Activated CD8-positive, alpha-beta memory T cell treated with anti-CD3 and anti-CD28 coated beads, Interleukin-2, amount 50 U/mL, for 24 hours (primary cell): Measurements from ENCODE around the gene HERC6.
A peak's percentile ranks its signal among the peaks of the same experiment; 100 is the strongest.
"Not testable (repeated sequence)": the region's sequence is repeated elsewhere in the genome, so short reads cannot be mapped to it uniquely, and the experiment has no call there.

ENCODE experiments used
- DNase-seq: peaks from one replicate; pipeline ENCODE4 v3.0.0-alpha.2; 2020; ENCODE audit errors: extremely low read depth

The HERC6 gene

DNA sequence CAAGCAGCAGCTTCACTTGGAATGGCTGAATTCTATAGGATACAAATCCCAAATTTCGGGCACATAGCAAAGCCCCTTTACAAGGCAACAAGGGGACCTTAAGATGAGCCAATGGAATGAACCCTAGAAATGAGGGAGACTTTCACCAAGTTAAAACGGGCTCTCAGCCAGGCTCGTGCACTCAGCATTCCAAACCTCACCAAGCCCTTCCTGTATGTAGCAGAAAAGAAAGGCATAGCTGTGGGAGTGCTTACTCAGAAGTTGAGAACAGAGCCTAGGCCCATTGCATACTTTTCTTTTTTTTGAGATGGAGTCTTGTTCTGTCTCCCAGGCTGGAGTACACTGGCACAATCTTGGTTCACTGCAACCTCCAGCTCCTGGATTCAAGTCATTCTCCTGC, 67.5 kb downstream of the HERC6 start:
- DNase-seq, result no peak

DNA sequence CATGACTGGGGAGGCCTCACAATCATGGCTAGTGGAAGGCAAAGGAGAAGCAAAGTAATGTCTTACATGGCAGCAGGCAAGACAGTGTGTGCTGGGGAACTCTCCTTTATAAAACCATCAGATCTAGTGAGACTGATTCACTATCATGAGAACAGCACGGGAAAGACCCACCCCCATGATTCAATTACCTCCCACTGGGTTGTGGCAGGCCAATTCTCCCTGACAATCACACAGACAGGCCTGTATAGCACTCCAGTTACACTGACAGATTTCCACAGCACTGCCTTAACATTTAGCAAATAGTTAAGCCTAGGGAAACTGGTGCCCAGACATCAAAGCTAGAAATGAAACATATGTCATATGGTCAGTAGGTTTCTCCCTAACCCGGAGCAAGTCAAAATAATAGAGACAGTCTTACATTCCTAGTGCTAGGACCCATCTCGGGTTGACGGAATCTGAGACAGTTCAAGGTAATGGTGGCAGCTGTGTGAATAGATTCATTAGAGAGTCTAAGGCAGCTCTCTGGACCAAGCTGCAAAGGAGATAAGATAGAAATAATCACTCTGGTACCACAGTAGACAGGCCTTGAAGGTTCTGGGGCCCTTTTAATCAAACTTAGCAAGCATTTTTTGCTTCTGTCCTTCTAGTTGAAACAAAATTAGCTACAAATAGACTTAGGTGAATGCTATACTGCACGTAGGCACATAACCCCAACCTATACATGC, 68.9 kb downstream of the HERC6 start:
- no peak for DNase-seq

DNA sequence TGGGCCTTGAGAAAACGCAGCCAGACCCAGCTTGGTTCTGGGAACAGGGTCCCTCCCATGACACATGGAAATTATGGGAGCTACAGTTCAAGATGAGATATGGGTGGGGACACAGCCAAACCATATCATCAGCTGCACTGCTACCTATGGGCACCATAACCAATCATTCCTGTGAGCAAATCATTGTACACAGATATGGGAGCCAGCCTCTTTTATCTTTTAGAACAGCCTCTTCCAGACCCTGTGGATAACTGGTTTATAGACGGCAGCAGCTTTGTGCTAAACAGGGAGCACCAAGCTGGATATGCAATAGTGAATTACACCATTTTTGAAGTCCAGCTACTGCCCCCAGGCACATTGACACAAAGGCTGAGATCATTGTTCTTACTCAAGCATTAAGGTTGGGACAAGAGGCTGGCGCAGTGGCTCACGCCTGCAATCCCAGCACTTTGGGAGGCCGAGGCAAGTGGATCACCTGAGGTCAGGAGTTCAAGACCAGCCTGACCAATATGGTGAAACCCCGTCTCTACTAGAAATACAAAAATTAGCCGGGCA, 69.6 kb downstream of the HERC6 start:
- DNase-seq, result not testable (repeated sequence)

DNA sequence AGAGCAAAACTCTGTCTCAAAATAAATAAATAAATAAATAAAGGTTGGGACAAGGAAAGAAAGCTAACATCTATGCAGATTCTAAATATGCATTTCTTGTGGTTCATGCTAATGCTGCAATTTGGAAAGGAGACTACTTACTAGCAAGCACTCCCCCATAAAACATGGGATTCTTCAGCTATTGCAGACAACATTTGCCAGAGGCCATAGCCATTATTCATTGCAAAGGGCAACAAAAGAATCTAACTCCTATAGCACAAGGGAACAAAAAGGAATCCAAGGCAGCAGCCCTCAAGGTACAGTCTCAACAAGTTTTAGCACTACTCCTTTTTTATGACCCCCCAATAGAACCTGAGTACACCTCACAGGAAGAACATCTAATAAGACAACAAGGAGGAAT, 70.2 kb downstream of the HERC6 start:
- DNase-seq, result no peak

DNA sequence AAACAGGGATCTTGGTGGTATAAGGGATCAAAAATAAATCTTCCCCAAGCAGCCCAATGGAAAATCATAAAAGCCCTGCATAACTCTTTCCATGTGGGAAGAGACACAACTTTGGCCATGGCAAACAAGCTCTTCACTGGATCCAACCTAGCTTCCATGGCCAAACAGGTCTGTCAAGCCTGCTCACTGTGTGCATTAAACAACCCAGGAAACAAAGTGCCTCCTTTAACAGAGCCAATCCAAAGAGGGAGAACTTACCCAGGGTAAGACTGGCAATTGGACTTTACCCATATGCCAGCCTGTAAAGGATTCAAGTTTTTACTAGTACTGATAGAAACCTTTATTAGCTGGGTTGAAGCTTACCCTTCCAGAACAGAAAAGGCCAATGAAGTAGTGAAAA, 70.6 kb downstream of the HERC6 start:
- DNase-seq, result no peak

DNA sequence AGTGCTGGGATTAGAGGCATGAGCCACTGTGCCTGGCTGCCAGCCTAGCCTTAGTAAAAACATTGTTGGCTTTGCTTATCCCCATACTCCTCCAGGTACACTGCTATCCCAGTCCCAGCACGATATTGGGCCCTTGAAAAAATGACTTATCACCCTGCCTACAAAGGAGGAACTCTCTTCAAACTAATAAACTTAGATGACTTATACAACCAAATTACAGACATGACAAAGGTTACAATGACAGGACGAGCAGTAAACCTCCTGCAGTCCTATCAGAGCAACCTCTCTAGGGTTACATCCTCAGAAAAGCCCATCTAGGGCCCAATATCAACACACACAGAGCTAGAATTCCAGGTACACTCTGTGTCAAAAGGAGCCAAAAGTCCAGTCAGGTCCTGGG, 72.6 kb downstream of the HERC6 start:
- DNase-seq, result no peak

DNA sequence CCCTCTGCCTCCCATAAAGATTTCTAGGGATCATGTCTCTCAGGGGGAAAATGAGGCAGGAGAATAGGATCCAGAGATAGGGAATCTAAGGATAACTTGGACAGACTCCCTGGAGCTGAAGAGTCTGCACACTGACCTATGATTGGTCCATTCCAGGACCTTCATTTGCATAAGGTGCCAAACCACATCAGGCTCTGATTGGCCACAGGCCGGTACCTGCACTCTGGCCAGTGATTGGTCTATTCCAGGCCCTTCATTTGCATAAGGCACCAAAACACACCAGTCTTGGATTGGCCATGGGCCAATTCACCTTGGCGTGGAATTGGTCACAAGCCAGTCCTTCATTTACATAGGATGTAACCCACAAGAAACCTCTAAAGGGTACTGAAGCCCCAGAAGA, 74.3 kb downstream of the HERC6 start:
- no peak for DNase-seq

DNA sequence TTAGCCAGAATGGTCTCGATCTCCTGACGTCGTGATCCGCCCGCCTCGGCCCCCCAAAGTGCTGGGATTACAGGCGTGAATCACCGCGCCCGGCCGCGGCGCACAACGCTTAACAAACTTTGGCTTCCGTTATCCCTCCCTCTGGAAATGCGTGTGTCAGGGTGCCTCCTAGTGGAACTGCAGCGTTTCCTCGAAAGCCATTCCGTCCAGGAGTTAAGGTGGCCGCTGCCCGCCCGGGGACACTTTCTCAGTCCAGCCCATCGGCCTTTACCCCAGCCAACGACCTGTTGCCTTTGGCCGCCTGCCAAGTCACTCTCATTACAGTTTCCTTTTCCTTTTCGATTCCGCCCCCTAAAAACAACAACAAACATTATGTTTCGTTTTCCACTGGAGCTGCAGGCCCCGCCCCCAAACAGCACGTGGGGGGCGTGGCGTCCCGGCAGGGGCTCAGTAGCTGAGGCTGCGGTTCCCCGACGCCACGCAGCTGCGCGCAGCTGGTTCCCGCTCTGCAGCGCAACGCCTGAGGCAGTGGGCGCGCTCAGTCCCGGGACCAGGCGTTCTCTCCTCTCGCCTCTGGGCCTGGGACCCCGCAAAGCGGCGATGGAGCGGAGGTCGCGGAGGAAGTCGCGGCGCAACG, 78.1 kb downstream of the HERC6 start, which contains the start of gene HERC5:
Gene HERC5, plus strand, starts transcription at position 450 of the 637 bp plus-strand sequence. Its CDS starts 151 bp downstream, at position 601.
- DNase-seq, result peak; percentile 67

DNA sequence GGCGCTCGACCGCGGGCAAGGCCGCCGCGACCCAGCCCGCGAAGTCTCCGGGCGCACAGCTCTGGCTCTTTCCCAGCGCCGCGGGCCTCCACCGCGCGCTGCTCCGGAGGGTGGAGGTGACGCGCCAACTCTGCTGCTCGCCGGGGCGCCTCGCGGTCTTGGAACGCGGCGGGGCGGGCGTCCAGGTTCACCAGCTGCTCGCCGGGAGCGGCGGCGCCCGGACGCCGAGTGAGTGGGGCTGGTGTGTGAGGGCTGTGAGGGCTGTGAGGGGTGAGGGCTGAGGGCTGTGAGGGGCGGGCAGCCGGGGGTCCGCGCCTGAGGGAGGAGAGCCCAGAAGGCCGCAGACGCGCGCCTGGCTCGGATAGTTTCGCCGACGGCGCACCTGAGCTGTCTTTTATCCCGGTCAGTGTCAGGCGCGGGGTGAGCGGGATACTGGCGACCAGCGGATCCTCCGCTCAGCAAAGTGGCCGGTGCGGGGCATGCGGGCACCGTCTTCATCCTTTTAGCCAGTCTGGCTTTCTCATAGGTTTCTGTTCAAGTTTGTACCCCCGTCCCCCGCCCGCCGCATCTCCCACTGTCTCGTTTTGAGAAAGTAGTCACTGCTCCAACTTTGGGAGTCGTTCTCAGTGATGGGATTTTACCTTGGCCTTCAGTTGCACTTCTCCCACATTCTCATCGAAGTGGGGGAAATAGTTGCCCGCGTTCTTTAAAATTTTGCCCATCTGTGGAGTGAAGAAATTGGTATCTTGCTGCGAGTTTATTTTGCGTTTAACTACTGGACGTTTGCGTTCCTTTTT, 78.9 kb downstream of the HERC6 start:
- no peak for DNase-seq

DNA sequence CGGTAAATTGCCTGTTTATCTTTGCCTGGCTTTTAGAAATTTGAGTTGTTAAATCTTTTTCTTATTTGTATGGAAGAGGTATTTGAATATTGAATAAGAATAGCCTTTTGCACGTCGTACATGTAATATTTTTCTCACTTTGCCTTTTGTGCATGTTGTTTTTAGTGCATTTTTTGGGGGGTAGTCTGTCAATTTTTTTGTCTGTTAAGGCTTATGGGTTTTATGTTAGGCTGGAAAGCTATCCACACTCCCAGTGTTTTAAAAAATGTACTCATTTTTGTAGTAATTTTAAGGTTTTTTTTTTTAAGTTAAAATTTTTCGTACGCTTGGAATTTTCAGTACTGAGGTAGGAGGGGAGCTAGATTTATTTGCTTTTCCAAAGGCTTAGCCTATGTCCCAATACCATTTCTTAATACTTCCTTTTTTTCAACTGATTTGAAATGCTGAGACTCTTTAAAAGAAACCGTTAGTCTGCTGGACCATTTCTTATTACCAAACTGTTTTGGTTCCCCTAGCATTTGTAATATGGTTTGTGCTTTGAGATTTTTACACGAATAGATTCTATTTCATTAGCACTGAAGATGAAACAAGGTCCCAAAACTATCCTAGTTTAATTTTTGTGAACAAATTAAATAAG, 79.6 kb downstream of the HERC6 start:
- DNase-seq, result no peak

DNA sequence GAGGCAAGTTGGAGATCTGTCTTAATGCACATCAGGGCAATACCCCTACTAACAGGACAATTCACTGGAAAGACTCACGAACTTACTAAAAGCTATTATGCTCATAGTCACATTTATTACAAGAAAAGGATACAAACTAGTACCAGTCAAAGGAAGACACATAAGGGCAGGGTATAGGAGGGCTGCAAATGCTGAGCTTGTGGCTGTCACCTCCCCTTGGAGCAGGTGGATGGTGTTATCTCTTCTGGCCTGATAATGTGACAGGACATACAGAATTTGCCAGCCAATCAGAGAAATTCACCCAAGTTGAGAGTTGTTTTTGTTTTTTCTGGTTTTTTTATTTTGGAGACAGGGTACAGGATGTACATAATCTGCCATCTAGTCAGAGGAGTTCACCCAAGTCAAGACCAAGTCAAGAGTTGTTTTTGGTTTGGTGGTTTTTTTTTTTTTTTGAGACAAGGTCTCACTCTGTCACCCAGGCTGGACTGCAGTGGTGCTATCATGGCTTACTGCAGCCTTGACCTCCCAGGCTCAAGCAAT, 87.1 kb downstream of the HERC6 start:
- DNase-seq, result no peak

DNA sequence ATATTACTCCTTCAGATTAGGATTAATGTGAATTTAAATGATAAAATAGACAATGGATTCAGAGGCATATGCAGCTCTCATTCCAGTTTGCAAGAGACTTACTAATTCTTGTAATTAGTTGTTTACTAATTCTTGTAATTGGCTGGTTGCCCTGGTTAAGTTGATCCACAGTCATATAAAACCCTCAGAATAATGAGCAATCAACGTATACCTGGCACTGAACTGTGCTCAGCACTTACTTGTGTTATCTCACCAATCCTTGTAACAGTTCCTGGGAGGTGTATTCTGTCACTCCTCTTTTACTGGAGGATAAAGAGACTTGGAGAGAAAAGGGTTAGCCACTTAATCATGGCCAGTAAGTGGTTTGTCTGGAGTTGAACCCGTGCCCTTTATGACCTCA, 88.7 kb downstream of the HERC6 start:
- no peak for DNase-seq

DNA sequence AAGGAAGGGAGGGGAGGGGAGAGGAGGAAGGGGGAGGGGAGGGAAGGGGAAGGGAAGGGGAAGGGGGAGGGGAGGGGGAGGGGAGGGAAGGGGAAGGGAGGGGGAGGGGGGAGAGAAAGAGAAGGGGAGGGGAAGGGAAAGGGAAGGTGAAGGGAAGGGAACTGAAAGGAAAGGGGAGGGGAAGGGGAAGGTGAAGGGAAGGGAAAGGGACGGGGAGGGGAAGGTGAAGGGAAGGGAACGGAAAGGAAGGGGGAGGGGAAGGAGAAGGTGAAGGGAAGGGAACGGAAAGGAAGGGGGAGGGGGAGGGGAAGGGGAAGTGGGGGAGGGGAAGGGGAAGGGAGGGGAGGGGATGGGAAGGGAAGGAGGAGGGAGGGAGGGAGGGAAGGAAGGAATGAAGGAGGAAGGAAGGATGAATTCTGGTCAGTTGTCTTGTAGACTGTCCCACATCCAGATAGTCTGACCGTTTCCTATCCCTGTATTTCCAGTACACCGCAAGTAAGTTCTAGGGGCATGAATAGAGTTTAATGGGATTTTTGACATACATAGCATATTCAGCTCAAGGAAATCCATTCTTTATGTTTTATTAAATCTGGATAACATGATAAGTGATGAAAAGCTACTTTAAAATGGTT, 98.7 kb downstream of the HERC6 start:
- no peak for DNase-seq

DNA sequence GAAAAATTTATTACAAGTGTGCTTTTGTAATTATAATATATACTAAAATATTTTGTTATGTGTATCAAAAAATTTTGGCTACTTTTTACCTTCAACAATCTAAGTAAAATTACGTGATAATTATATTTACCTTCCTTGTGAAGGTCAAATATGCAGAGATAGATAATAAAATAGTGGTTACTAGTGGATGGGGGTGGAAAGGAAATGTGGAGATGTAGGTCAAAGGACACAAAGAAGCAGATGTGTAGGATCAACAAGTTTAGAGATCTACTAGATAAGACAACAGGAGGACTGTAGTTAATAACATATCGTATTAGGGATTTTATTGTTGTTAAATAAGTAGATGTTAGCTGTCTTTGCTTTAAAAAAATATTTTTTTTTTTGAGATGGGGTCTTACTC, 99.6 kb downstream of the HERC6 start:
- no peak for DNase-seq

DNA sequence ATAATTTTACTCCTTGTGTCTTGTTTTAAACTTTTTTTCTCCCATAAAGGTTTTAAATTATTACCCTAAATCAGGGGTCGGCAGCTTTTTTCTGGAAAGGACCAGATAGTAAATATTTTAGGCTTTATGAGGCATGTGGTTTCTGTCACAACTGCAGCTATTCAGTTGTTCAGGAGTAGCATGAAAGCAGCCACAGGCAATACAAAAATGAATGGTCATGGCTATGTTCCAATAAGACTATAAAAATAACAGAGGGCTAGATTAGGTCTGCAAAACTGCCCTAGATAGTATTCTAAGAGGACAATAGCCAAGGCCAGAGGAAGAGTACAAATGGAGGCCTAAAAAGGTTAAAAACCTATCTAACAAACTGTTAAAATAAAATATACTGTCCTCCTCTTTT, 102.9 kb downstream of the HERC6 start:
- DNase-seq, result no peak

DNA sequence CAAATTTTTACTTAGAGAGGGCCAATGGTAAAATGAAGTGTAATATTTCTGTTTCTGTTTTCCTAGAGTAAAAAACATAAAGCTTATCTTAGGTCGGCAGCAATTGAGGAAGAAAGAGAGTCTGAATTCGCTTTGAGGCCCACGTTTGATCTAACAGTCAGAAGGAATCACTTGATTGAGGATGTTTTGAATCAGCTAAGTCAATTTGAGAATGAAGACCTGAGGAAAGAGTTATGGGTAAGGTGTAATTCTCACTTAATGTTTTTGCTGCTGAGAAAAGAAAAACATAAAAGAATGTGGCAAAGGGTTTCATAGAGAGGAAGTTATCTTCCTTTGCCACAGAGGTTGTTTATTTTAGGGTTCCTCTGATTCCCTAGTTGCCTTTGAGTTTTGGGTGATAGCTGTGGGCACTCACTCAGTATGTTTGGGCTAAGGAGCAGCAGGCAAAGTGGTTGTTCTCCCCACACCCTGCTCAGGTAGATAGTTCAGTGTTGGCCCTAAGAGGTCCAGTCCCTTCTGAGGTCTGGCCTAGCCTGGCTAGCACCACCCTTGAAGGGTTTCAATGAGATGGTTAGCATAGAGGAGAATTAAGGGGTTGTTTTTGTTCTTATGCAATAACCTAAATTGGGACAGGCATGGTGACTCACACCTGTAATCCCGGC, 110.6 kb downstream of the HERC6 start:
- DNase-seq, result no peak
